ENCODE measurements around the gene KRT82.

The KRT82 gene

DNA sequence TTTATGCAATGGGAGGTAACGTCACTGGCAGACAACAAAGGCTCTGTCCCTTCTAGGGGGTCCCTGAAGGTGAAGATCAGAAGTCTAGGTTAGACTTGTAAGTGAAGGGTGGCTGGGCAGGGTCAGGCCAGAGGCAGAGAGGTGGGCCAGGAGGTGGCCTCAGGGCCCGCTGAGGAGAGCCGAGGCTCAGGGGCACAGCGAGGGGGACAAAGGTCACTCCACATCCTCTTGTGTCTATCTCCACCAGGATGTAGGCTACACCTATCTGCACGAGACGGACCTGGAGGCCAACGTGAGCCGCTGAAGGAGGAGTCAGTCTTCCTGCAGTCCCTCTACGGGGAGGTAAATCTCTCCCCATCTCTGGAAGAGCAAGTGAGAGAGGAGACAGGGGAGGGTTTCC is 59.1 kb downstream of the KRT82 start:
- no peak for TF ChIP-seq ZFX (IDR thresholded peaks at IDR 0.05; ENCODE audit: borderline replicate concordance)
- TF ChIP-seq, protein P1, sequence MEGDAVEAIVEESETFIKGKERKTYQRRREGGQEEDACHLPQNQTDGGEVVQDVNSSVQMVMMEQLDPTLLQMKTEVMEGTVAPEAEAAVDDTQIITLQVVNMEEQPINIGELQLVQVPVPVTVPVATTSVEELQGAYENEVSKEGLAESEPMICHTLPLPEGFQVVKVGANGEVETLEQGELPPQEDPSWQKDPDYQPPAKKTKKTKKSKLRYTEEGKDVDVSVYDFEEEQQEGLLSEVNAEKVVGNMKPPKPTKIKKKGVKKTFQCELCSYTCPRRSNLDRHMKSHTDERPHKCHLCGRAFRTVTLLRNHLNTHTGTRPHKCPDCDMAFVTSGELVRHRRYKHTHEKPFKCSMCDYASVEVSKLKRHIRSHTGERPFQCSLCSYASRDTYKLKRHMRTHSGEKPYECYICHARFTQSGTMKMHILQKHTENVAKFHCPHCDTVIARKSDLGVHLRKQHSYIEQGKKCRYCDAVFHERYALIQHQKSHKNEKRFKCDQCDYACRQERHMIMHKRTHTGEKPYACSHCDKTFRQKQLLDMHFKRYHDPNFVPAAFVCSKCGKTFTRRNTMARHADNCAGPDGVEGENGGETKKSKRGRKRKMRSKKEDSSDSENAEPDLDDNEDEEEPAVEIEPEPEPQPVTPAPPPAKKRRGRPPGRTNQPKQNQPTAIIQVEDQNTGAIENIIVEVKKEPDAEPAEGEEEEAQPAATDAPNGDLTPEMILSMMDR (IDR thresholded peaks at IDR 0.05): no peak
- peak overlapping the region; percentile 72 for H3K27ac ChIP-seq

DNA sequence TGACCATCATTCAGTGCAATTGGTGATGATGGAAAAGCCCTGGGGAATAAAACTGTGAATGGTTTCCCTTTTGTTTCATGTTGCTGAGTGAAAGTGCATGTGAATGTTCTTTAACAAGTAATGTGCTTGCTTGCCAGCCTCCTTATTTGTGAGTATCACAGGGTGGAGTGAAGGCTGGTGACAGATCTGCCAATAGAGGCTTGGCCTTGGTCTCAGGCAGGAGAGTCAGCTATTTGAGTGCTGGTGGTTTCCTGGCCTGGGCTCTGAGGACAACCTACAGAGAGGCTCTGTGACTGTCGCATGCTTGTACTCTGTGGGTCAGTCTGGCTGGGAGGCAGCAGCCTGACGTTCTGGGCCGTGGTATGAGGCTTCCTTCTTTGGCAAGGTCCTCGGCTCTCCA is 59.5 kb downstream of the KRT82 start:
- H3K27ac ChIP-seq: peak overlapping the region; percentile 72

DNA sequence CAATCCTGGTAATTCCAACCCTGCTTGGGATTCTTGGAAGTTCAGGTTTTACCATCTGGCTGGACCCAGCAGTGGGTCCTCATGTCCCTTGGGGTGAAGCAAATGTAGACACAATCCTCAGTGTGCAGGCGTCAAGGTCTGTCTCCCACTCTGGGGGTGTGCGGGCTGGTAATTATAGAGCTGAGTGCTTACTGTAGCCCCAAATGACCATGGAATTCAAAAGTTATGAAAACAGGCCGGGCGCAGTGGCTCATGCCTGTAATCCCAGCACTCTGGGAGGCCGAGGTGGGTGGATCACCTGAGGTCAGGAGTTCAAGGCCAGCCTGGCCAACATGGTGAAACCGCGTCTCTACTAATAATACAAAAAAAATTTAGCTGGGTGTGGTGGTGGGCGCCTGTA is 61.1 kb downstream of the KRT82 start:
- peak overlapping the region; percentile 72 for H3K27ac ChIP-seq

More for the DNA sequence above, 59.5 kb downstream of the KRT82 start:
- TF ChIP-seq, protein P1 (IDR thresholded peaks at IDR 0.05): no peak
- no peak for TF ChIP-seq ZFX (IDR thresholded peaks at IDR 0.05; ENCODE audit: borderline replicate concordance)

DNA sequence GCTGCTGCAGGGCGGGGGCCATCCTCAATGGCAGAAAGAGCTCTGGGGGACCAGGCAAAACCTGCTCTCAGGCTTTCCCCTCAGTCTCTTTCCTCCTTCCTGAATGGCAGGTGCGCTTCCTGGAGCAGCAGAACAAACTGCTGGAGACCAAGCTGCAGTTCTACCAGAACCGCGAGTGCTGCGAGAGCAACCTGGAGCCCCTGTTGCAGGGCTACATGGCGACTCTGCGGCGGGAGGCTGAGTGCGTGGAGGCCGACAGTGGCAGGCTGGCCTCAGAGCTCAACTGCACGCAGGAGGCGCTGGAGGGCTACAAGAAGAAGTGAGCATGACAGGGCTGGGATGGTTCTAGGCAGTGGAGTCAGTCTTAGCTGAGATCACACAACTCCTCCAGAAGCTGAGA is 62.0 kb downstream of the KRT82 start:
- no peak overlapping the region for H3K27ac ChIP-seq
- no peak for TF ChIP-seq ZFX (IDR thresholded peaks at IDR 0.05; ENCODE audit: borderline replicate concordance)
- TF ChIP-seq, protein P1 (IDR thresholded peaks at IDR 0.05): no peak

Measured in 22Rv1 (cell line).